ENCODE measurements around the gene PROM1.

DNA sequence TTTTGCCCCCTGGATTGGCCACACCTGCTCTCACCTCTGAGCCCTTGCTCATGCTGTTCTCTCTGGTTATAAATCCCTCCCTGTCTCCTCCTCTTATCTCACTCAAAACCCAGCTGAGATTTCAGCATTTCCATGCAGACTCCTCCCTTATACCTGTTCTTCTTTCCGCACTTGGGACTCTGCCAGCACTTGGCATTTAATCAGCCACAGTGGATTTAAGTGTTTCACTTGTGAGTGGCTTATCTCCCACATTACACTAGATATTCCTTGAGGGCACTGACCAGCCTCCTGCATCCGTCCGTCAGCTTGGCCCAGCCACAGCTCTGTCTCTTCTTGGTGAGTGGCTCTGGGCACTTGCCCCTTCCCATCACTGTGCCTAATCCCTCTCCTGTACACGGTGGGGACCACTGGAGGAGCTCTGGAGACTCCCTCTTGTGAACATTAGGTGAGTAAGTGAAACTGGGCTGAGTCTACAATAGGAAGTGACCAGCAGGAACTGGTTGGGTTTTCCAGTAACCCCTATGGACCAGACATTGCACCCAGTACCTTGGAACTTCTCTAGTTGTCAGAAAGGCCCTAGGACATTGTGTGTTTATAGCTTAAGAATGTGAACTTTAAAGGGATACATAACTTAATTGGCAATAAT is 165.2 kb downstream of the PROM1 start:
- TF ChIP-seq POLR2A (IDR thresholded peaks at IDR 0.05), result no peak
- TF ChIP-seq, protein P1, sequence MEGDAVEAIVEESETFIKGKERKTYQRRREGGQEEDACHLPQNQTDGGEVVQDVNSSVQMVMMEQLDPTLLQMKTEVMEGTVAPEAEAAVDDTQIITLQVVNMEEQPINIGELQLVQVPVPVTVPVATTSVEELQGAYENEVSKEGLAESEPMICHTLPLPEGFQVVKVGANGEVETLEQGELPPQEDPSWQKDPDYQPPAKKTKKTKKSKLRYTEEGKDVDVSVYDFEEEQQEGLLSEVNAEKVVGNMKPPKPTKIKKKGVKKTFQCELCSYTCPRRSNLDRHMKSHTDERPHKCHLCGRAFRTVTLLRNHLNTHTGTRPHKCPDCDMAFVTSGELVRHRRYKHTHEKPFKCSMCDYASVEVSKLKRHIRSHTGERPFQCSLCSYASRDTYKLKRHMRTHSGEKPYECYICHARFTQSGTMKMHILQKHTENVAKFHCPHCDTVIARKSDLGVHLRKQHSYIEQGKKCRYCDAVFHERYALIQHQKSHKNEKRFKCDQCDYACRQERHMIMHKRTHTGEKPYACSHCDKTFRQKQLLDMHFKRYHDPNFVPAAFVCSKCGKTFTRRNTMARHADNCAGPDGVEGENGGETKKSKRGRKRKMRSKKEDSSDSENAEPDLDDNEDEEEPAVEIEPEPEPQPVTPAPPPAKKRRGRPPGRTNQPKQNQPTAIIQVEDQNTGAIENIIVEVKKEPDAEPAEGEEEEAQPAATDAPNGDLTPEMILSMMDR (IDR thresholded peaks at IDR 0.05), result no peak

Data from body of pancreas (tissue), 4 donors.